Heart left ventricle (tissue), 16 donors: Measurements from ENCODE around the gene CCDC85B. TPM values are rescaled to one million over a fixed set of nuclear protein-coding genes. Genes with fewer than 3 reads are reported as not detected.
"Not testable (repeated sequence)": the region's sequence is repeated elsewhere in the genome, so short reads cannot be mapped to it uniquely, and the experiment has no call there.

Source experiments
- ATAC-seq, 4 donors: fragments of 200-7000 bp; cut with Tn5 transposase; one replicate each; pipeline ENCODE4 v1.9.1; 2020 to 2022; ENCODE audit warnings: moderate library complexity in 4 of 4, mild to moderate bottlenecking in 3 of 4, moderate number of reproducible peaks in 1 of 4
- DNase-seq, 5 donors: peaks; one replicate each; pipeline ENCODE4 v3.0.0-alpha.2; 2020
- H3K27ac ChIP-seq, 12 donors: fragments of 200-600 bp; sonication (generic) in 4 of 12; one replicate each; pipeline versions ENCODE4 v1.5.0 to v1.8.0; 2016 to 2022; ENCODE audit warnings: mild to moderate bottlenecking in 2 of 12
- H3K27me3 ChIP-seq, 9 donors: fragments of 200-600 bp; sonication (generic) in 2 of 9; one replicate each; pipeline versions ENCODE4 v1.5.1 to v1.8.0; 2016 to 2022; ENCODE audit warnings: mild to moderate bottlenecking in 3 of 9
- H3K36me3 ChIP-seq, 9 donors: fragments of 200-600 bp; sonication (generic) in 2 of 9; one replicate each; pipeline versions ENCODE4 v1.5.0 to v1.8.0; 2018 to 2022; ENCODE audit warnings: mild to moderate bottlenecking in 2 of 9
- H3K4me1 ChIP-seq, 12 donors: fragments of 200-600 bp; sonication (generic) in 4 of 12; one replicate each; pipeline versions ENCODE4 v1.5.0 to v1.8.0; 2016 to 2022; ENCODE audit warnings: mild to moderate bottlenecking in 3 of 12
- H3K4me3 ChIP-seq, 12 donors: fragments of 200-600 bp; sonication (generic) in 4 of 12; one replicate each; pipeline versions ENCODE4 v1.5.0 to v1.8.0; 2017 to 2022; ENCODE audit warnings: mild to moderate bottlenecking in 9 of 12, moderate library complexity in 4 of 12
- H3K9me3 ChIP-seq, 12 donors: fragments of 200-600 bp; sonication (generic) in 4 of 12; one replicate each; pipeline versions ENCODE4 v1.5.0 to v1.8.0; 2016 to 2022; ENCODE audit warnings: mild to moderate bottlenecking in 1 of 12
- CTCF ChIP-seq, 12 donors: fragments of 200-600 bp; sonication (generic) in 4 of 12; IDR thresholded peaks; one replicate each; pipeline versions ENCODE4 v1.5.0 to v1.8.0; 2018 to 2022; ENCODE audit warnings: antibody characterized with exemption in 12 of 12, mild to moderate bottlenecking in 5 of 12
- POLR2A ChIP-seq, 2 donors: fragments of 450-650 bp; IDR thresholded peaks; one replicate each; pipeline ENCODE4 v1.6.1; 2017; ENCODE audit warnings: antibody characterized with exemption in 2 of 2, mild to moderate bottlenecking in 2 of 2, moderate library complexity in 2 of 2
- WGBS, 4 donors: extraction: QIAGEN DNeasy Blood & Tissue Kit in 2 of 4; methylation state at CpG; one replicate each; pipeline versions ENCODE4 v1.1.5 to v1.1.7; 2013 to 2018; 5-methylcytosine and 5-hydroxymethylcytosine counted together
- intact Hi-C, 10 donors: fragments of 100-400 bp; cut with DNase I; formaldehyde crosslinking; loops; one replicate each; pipeline versions ENCODE4 v1.11.1 to v1.14.2; 2022
- polyA plus RNA-seq, 2 donors: library from polyadenylated mRNA; stranded (reverse); fragments of 200-250 nt; gene quantifications; one replicate each; pipeline ENCODE4 v1.2.3, GENCODE V29; 2013
- total RNA-seq, 9 donors: library from RNA; depleted of rRNA in 2 of 9; stranded (reverse); fragments of >200 nt in 2 of 9; fragmentation: NEBNext Ultra II Directional in 3 of 9; extraction: Animal tissue kit (Norgen Biotek cat#: 25700) in 3 of 9; gene quantifications; one replicate each; pipeline versions ENCODE4 v1.1.0 to v1.2.4, GENCODE V29; 2016 to 2023
- donor health status: ischemic (EF 13 %, LVEDD 7.1; RV severe dilation, severe dysfunction).
- donor health status: healthy with polysubstance abuse.
- donor health status: DM: no; HTN: yes; CAD: no.
- donor health status: DM: no; HTN: no; CAD: no.
- donor health status: ischemic (EF 25% LVEDD 6.9; RV normal size, moderate dysfunction).
- donor health status: ischemic (EF 25% LVEDD 5.7; RV mildly dilated, moderate dysfunction).
- donor health status: healthy.
- donor health status: DM: yes; HTN: yes; CAD: no.
- donor health status: ischemic (EF 35%, LVEDD 5.7; RV mildly dilated, moderate dysfunction).
- donor health status: nonischemic (EF 11% LVEDD 7.7; RV severe dilation, severe dysfunction).
- donor health status: DM: yes; HTN: yes; CAD: no.
- donor health status: PGD.
- donor health status: ischemic (EF 29% LVEDD 5.4; RV normal size, mild dysfunction).
- donor health status: nonischemic (EF 23%, LVEDD 6.1; RV moderate dilation, normal function).

The CCDC85B gene
- total and polyA plus RNA-seq, 11 donors = 31.3 to 78.1 (median 36.9) TPM

- ATAC-seq = peak in 3 of 4 donors; percentile 1 to 39 (median 2)
Measured at GRCh38 chr11:65891219-65892136, 1.0 kb downstream of the CCDC85B start.

GRCh38 chr11:65892137-65892540, 1.7 kb downstream of the CCDC85B start:
- WGBS, 4 donors = 25 to 61% (median 50%) methylated on average over 5 of the region's 5 CpGs
- H3K9me3 ChIP-seq, ATAC-seq, H3K36me3 ChIP-seq, DNase-seq, H3K27me3 ChIP-seq, intact Hi-C loops: not testable (repeated sequence)
- peak overlapping the region; percentile 87 to 99 (median 98) for H3K27ac ChIP-seq
- peak overlapping the region; percentile 76 to 98 (median 84) for H3K4me3 ChIP-seq
- H3K4me1 ChIP-seq = peaks cover 16 to 68% (median 49%) of the 10 kb centered on the region in 12 donors

More at GRCh38 chr11:65891219-65892136, 1.0 kb downstream of the CCDC85B start:
- H3K36me3 ChIP-seq = peaks cover 0 to 10% (median 6%) of the 10 kb centered on the region in 9 donors
- peak; percentile 78 to 87 (median 80) for DNase-seq
- 1 to 3% (median 2%) methylated on average over 30 to 57 of the region's 57 CpGs for WGBS, 4 donors
- H3K27ac ChIP-seq = peak overlapping the region; percentile 87 to 99 (median 98)
- H3K27me3 ChIP-seq = no peaks in the 10 kb centered on the region
- intact Hi-C loops = loop anchor here in 2 of 10 donors (2.0 kb wide), 2 partner anchors 27 to 69 kb away; partner anchors contain the start of genes C11orf68 (in 1 of the 2), DRAP1 (in 1 of the 2) and SART1 (in 1 of the 2)
- peaks cover 16 to 72% (median 53%) of the 10 kb centered on the region in 12 donors for H3K4me1 ChIP-seq
- TF ChIP-seq POLR2A (IDR thresholded peaks at IDR 0.05) = peak in 1 of 2 donors; percentile 46
- TF ChIP-seq CTCF (IDR thresholded peaks at IDR 0.05) = peak in 10 of 12 donors; percentile 23 to 67 (median 52)
- H3K4me3 ChIP-seq = peak overlapping the region; percentile 76 to 98 (median 84)
- H3K9me3 ChIP-seq = no peaks in the 10 kb centered on the region

- intact Hi-C loops = no loop called here
- ATAC-seq (no peak), DNase-seq (peak in 2 of 5 donors; percentile 35 to 40)
- Histone ChIP-seq H3K36me3 (no peaks in the 10 kb centered on the region), H3K4me3 (peak overlapping the region in 10 of 12 donors; percentile 76 to 98 (median 84)), H3K4me1 (peaks cover 11 to 61% (median 43%) of the 10 kb centered on the region in 12 donors), H3K9me3 (no peaks in the 10 kb centered on the region), H3K27ac (peak overlapping the region; percentile 87 to 99 (median 98)), H3K27me3 (no peaks in the 10 kb centered on the region)
- TF ChIP-seq POLR2A (IDR thresholded peaks at IDR 0.05) (no peak), CTCF (IDR thresholded peaks at IDR 0.05) (no peak)
- 56 to 69% (median 63%) methylated on average over 10 of the region's 10 CpGs for WGBS, 4 donors
Measured at GRCh38 chr11:65892661-65893317, 2.3 kb downstream of the CCDC85B start.

- ATAC-seq (no peak), DNase-seq (peak; percentile 66 to 81 (median 69))
- intact Hi-C loops = no loop called here
- Histone ChIP-seq H3K4me1 (peaks cover 10 to 61% (median 40%) of the 10 kb centered on the region in 12 donors), H3K4me3 (peak overlapping the region in 10 of 12 donors; percentile 29 to 98 (median 84)), H3K9me3 (no peaks in the 10 kb centered on the region), H3K27me3 (peaks cover 0 to 3% (median 0%) of the 10 kb centered on the region in 9 donors), H3K36me3 (no peaks in the 10 kb centered on the region), H3K27ac (peak overlapping the region; percentile 79 to 99 (median 98))
- TF ChIP-seq POLR2A (IDR thresholded peaks at IDR 0.05) = peak in 1 of 2 donors; percentile 15
- TF ChIP-seq CTCF (IDR thresholded peaks at IDR 0.05) = no peak
- WGBS, 4 donors = 49 to 79% (median 59%) methylated on average over 6 to 16 of the region's 16 CpGs
Measured at GRCh38 chr11:65894034-65894591, 3.6 kb downstream of the CCDC85B start.
